GM12892 (cell line): Measurements from ENCODE around the gene SMAD9.

Experiments
- POLR2A ChIP-seq: IDR thresholded peaks from 2 replicates; pipeline ENCODE4 v1.6.1; 2011; ENCODE audit warnings: low read depth, low read length, control low read depth
- POLR2AphosphoS5 ChIP-seq: IDR thresholded peaks from 2 replicates; pipeline ENCODE4 v1.6.1; 2011; ENCODE audit warnings: low read depth, low read length, control low read depth
- TAF1 ChIP-seq: IDR thresholded peaks from 2 replicates; pipeline ENCODE4 v1.6.1; 2011; ENCODE audit warnings: low read depth, mild to moderate bottlenecking, control low read depth, low read length, borderline replicate concordance

DNA sequence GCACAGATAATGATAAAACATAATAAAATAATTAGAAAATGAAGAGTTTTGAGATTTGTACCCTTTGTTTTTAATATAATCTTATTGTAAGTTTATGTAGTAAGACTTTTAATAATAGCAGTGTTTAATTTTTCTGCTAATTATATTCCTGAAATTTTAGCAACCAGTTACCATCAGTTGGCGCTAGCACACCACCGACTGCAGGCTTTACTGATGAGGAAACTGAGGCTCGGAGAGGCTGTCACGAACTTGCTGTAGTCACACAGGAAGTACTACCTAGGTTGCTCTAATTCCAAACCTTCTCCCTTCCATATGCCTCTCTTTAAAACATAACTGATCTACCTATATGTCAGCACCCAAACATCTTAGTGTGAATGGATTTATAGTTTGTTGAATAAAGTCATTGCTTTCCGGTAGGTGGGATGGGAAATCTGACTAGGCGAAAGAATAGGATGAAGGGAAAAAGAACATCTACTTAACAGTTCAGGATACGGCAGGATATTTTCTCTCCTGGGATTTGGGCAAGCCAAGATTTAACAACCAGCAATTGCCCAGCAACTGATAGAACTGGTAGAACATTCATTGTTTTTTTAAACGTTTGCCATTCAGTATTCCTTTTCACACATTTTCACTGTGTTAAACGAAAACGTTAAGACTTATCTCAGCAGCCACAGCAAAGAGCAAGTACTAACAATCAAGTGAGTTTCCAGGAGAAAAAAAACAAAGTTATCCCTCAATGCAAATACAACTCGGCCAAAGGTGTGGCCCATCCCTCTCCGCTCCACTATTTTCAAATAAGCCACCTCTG, 101.8 kb downstream of the SMAD9 start:
- no peak for TF ChIP-seq POLR2AphosphoS5
- no peak for TF ChIP-seq TAF1
- TF ChIP-seq POLR2A, result no peak
